PFSK-1 (cell line): ENCODE data around the gene PDGFRB.

Experiments used
- FOXP2 ChIP-seq: optimal IDR thresholded peaks from 2 replicates; pipeline ENCODE3; 2011; ENCODE audit warnings: borderline replicate concordance, control low read depth, inconsistent platforms; ENCODE audit not compliant: insufficient read depth; ENCODE audit errors: extremely low read length, extremely low read depth
- POLR2AphosphoS5 ChIP-seq: IDR thresholded peaks from 2 replicates; pipeline ENCODE4 v1.6.1; 2012; ENCODE audit warnings: low read depth, mild to moderate bottlenecking, control low read depth, low read length, moderate library complexity
- REST ChIP-seq, 2 experiments: IDR thresholded peaks; 2 replicates each; pipeline versions ENCODE4 v1.6.1 to v1.8.0; 2011 to 2012; ENCODE audit warnings: low read depth in 2 of 2, low read length in 2 of 2, control low read depth in 1 of 2, inconsistent platforms in 1 of 2, mild to moderate bottlenecking in 1 of 2, moderate library complexity in 1 of 2; ENCODE audit not compliant: insufficient read depth in 1 of 2
- SIN3A ChIP-seq: IDR thresholded peaks from 2 replicates; pipeline ENCODE4 v1.6.1; 2012; ENCODE audit warnings: mild to moderate bottlenecking, low read length, moderate library complexity, borderline replicate concordance; ENCODE audit not compliant: insufficient read depth
- TAF1 ChIP-seq: IDR thresholded peaks from 2 replicates; pipeline ENCODE4 v1.6.1; 2012; ENCODE audit warnings: low read length, control low read depth, borderline replicate concordance; ENCODE audit not compliant: insufficient read depth

The PDGFRB gene

GRCh38 chr5:150158170-150158949 is 2.7 kb upstream of the PDGFRB start:
- TF ChIP-seq REST (IDR thresholded peaks at IDR 0.05; ENCODE audit: insufficient read depth in 1 of 2, low read depth in 2 of 2, low read length in 2 of 2) (no peak), FOXP2 (no peak), SIN3A (no peak), POLR2AphosphoS5 (no peak), TAF1 (no peak)

- TF ChIP-seq TAF1, result no peak
- TF ChIP-seq SIN3A, result no peak
- no peak for TF ChIP-seq POLR2AphosphoS5
- no peak for TF ChIP-seq FOXP2
- no peak for TF ChIP-seq REST (IDR thresholded peaks at IDR 0.05; ENCODE audit: insufficient read depth in 1 of 2, low read depth in 2 of 2, low read length in 2 of 2)
These were observed 1.5 kb upstream of the PDGFRB start for GRCh38 chr5:150157168-150157567.

- TF ChIP-seq REST (IDR thresholded peaks at IDR 0.05; ENCODE audit: insufficient read depth in 1 of 2, low read depth in 2 of 2, low read length in 2 of 2) (no peak), TAF1 (no peak), SIN3A (no peak), FOXP2 (no peak), POLR2AphosphoS5 (no peak)
These were observed 895 bp upstream of the PDGFRB start for GRCh38 chr5:150156540-150156939.

DNA sequence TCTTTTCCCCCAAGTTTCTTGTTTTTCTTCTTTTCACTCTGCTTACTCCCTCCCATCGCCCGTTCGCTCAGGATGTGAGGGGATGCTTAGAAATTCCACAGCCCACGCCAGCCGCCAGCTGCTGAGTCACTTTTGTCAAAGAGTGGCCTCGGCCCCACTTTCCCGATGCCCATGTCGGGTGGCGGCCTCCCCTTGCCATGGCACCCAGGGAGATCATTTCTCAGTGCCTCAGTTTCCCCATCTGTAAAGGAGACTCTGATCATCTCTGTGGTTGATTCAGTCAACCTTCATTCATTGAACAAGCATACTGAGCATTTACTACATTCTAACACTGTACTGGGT is 353 bp upstream of the PDGFRB start:
- no peak for TF ChIP-seq FOXP2
- no peak for TF ChIP-seq SIN3A
- no peak for TF ChIP-seq POLR2AphosphoS5
- TF ChIP-seq TAF1, result no peak
- no peak for TF ChIP-seq REST (IDR thresholded peaks at IDR 0.05; ENCODE audit: insufficient read depth in 1 of 2, low read depth in 2 of 2, low read length in 2 of 2)
